ENCODE data around the gene HNRNPR.
A peak's percentile ranks its signal among the peaks of the same experiment; 100 is the strongest.
"Not testable (repeated sequence)": the region's sequence is repeated elsewhere in the genome, so short reads cannot be mapped to it uniquely, and the experiment has no call there.

Gene HNRNPR

DNA sequence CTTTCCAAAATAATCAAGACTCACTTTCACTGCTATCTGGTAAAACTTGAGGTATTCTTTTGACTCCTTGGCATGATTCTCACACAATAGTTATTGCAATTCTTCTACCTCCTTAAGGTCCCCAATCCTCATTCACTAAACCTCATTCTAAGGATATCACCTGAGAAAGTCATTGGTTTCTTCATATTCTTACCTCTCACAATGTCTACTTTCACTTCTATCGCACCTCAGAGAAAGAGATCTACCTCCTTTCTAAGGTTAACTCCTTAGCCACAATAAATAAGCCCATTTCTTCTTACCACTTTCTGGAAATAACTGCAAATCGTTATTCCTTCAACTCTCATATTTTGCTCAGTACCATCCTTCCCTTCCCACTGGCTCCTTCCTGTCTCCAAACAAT lies 18.7 kb downstream of the HNRNPR start:
- no peak for DNase-seq (ENCODE audit: low read depth)

DNA sequence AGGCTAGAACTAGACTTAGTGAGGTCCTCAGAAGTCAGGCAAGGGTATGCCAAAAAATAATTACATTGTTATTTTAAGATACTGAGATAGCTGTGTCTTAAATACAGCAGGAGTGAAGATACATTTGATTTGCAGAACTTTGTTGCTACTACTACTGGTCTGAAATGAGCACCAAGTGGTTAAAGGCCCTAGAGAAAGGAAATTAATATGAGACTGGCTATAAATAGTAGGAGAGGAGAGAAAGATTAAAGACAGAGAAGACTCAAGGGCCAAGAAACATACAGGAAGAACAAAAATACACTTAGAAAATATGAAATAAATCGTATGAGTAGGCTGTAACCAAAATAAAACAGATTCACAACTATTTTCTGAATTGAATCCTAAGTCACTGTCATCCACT lies 21.3 kb downstream of the HNRNPR start:
- peak; percentile 16 for DNase-seq (ENCODE audit: low read depth)

DNA sequence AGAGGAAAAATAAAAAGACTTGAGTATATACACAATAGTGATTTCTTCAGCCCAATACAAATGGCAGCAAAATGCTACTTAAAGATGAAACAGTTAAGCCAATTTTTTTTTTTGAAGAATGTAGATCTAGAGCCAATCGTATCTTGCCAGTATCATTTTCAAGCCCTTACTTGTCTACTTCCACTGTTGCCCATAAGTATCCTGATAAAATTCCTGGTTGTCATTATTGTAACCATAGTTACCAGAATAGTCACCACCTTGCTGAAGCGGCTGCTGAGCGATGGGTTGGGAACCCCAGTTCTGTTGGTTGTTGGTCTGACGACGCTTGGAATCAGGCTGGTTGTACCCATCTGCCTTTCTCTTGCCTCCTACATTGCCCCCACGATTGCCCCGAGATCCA lies 33.8 kb downstream of the HNRNPR start:
- not testable (repeated sequence) for DNase-seq (ENCODE audit: low read depth)

DNA sequence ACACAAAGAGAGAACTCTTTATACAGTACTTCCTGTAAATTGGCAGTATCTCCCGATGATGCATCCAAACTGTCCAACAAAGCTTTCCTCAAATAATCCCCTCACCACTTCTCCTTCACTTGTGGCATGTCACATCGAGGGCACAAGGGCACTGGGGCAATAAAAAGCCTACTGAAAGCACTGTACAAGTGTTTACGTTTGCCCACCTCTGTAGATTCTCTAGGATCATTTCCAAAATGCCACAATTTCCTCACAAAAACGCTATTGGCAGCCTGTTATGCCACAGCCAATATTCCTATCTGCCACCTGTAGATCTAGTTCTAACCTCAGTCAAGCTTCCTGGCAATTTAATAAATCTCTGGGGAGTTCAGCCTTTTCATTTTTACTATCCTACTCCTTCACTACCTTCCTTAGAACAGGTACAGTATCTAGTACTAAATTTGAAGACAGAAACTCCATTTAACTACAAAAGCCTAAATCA lies 39.9 kb downstream of the HNRNPR start:
- no peak for DNase-seq (ENCODE audit: low read depth)

DNA sequence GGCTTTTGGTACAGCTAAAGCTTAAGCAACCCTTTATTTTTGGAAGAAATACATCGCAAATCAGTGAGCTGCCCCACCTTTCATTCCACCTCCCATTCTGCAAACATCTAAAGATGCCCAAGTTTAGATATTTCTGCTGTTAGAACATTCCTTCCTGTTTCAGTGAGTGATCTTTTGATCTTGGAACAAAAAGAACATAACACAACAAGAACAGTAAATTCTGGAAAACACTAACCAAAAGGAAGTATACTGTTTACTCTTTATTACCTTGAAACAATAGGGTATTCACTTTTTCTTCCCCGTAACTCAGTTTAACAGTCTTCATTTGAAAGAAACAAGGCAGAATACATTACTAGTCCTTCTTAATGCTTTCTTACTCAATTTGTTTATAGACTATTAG lies 40.6 kb downstream of the HNRNPR start:
- no peak for DNase-seq (ENCODE audit: low read depth)

DNA sequence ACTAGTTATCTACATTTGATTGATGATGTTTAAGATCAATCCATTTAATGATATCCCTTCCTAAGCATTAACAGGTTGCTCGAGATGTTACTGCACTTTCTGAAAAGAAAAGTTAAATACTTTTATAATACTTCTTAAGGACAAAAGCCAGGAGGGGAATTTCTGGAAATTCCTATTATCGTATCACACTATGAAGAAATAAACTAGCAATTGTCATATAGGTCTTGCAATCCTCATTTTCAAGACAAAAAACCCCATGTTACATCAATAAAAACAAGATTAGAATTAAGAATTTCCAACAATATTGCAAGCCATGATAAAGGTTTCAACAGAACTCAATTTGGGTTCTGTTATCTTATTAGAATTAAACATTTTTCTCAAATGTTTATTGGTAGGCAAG lies 47.2 kb downstream of the HNRNPR start:
- DNase-seq (ENCODE audit: low read depth) = no peak

DNA sequence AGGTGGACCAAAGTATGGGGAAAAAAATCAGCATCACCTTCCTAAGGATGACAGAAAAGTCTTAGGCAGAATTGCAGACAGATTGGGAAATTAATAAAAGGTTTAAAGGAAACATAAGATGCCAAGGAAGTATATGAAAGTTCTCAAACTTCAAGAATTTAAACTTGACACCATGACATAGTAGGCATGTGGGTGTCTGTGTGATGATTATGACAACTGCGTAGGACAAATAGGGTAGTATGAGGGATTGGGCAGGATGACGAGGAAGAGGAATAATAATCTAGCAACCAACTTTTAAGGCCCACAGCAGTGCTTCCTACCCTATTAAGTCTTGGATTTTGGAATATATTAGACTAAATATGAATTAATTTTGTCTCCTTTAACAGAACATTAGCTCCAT lies 52.4 kb downstream of the HNRNPR start:
- no peak for DNase-seq (ENCODE audit: low read depth)

DNA sequence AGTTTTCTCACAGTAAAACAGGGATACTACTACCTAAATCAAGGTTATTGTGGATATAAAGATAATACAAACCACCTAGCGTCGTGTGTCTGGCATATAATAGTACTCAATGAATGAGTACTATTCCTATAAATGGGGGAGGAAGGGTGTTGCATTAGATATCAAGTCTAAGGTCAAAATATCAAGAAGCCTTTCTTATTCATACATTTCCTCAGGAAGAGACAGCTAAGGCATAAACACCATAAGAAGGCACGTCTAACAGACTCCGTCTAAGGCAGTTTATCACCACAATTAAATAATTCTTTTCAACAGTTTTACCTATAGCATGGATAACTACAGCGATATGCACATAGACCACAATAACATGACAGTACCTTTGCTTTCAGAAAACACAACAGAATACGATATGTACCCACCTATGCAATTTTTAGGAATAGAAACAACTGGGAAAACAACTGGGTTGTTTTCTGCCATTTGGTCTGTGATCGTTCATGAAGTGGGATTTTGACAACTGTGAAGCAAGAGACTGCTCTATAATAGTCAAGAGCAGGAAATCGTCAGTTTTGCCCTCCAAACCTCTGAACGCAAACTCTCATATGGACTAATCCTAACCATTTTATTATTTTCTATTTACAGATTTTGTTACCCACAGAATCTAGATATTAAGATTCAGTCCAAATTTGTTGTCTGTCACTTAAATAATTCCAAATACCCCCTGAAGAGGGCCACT lies 53.1 kb downstream of the HNRNPR start:
- no peak for DNase-seq (ENCODE audit: low read depth)

DNA sequence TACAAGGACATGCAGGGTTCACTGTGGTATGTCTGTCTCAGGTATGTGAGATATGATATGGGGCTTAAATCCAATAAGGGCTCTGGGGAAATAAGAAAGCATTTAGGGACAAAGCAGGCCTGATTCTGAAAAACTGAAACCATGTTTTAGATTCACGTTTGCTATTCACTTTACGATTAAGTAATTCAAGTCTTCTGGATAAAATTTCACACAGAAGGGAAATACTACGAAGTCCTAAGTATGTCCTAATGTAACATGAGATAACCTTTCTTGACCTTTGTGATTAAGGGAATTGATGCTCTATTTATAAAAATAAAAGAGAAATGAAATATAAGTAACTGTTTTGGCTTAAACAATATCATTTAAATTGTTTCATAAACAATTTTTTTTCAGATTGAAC lies 55.4 kb downstream of the HNRNPR start:
- DNase-seq (ENCODE audit: low read depth) = no peak

DNA sequence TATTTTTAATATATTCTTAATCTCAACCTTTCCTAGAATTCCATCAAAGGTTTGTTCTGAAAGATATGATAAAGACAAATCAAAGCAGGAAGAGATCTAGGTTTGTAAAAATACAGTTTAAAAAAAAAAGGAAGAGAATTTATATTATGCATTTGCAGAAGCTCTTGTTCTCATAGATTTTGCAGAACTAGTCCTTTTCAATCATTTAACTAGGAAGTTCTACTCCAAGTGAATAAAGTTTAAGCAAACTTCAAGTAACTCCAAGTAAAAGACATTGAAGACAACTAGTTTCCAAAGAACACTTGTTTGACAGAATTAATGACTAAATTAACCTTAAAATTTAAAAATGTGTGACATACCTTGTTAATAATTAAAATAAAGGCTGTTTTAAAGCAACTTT lies 55.9 kb downstream of the HNRNPR start:
- DNase-seq (ENCODE audit: low read depth) = no peak

DNA sequence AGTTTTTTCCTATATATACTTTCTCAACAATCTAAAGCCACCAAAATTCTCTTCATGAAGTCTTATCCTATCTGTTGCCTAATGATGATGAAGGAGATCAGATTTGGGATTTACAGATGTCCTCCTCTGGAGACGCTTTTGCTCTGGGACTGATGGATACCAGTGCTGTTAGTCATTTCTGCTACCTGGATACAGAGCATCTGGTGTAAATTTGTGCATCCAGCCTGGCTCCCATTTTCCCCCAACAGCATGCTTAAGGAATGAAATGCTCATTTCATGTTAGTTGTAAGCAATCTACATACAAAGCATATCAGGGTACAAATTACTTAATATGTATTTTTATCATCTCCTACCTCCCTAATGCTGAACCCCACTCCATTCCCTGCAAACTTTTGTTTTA lies 57.7 kb downstream of the HNRNPR start:
- DNase-seq (ENCODE audit: low read depth) = peak; percentile 25

DNA sequence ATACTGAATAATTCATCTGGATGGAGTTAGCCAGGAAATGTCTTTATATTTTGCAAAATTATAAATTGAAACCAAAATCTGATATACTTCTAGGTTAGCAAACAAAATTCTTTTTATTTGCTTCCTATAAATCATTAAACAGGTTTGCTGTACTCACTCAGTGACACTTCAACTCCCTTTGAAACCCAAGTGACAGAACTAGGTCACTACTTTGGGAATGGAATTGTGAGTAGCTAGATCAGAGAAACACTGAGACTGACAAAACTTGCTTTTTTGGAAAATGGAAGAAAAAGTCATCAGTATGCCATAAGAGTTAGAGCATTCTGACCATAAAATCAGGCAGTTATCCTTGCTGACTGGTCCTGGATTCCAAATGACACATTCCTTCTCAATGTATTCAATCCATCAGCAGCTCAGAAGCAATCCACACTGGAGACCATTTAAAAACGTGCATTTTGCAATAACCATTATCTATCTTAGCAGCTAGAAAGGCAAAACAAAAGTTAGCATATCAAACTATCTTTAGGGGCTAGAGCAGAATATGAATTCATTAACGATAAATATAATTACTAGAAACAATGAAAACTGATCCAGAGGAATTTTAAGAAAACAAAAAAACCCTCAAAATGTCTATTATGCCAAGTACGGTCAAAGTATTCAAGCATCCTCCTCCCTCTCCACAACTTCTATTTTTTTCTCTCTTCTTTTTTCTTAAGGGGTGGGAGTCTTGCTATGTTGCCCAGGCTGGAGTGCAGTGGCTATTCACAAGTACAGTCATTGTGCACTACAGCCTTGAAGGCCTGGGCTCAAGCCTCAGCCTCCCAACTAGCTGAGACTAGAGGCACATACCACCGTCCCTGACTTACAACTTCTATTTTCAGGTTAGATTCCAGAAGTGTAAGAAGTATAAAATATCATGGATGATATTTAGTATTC lies 60.1 kb downstream of the HNRNPR start:
- DNase-seq (ENCODE audit: low read depth) = peak; percentile 89

DNA sequence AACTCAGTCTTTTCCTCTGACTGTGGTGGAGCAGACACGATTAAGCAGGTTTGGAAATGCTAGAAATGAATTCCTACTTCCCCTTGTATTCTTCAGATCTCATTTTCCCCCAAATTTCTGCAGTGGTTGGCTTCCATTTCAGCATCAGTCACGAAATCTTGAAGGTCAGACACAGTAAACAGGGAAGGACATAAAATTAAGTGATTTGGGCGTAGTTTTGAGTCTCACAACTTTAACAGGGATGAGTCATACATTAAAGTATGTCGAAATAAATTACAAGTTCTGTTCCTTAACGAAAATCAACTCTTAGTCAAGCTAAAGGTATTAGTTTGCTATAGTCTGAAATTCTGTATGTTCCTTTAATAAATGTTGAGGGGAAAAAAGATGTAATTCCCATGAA lies 61.1 kb downstream of the HNRNPR start:
- peak; percentile 92 for DNase-seq (ENCODE audit: low read depth)

DNA sequence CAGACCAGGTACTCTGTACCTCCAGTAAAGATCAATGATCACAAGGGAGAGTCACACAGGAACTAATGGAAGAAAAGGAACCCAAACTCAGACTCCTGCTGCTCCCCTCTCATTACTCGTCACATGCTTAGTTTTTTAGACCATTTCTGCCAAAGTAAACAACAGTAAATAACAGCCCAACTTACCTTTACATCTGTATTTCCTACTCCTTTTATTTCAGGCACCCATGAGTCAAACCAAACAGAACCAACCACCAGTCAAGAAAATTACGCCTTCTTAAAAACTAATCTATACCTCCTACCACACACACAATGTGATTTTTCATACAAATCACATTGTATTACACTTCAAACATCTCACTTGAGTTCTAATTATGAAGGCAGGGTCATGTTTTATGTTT lies 65.4 kb downstream of the HNRNPR start:
- no peak for DNase-seq (ENCODE audit: low read depth)

DNA sequence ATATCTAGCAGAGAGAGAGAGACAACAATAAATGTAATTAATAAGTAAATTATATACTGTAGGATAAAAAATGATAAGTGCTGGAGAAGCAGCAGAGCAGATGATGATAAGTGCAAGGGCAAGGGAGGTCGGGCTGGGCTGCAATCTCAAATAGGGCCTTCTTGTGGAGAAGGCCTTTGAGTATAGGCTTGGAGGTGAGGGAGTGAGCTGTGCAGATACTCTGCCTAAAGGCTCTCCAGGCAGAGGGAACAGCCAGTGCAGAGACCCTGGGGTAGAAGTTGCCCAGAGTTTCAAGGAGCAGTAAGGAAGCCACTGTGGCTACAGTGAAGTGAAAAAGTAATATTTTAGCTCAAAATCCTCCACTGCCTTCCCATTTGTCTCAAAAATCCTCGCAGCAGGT lies 67.6 kb downstream of the HNRNPR start:
- DNase-seq (ENCODE audit: low read depth) = no peak

DNA sequence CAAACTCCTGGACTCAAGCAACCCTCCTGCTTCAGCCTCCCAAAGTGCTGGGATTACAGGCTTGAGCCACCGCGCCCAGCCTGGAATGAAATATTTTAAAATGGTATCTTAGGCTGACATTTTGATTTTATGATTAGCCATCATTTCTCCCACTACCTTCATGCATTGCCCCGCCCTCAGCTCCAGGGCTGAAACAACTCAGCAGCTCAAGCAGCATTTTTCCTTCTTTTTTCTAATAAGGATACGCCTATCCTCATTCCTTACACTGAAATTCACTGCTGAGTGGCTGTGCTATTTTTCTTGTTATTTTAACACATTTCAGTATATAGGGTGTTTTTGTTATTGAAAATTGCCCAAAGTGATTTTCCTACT lies 70.0 kb downstream of the HNRNPR start:
- no peak for DNase-seq (ENCODE audit: low read depth)

DNA sequence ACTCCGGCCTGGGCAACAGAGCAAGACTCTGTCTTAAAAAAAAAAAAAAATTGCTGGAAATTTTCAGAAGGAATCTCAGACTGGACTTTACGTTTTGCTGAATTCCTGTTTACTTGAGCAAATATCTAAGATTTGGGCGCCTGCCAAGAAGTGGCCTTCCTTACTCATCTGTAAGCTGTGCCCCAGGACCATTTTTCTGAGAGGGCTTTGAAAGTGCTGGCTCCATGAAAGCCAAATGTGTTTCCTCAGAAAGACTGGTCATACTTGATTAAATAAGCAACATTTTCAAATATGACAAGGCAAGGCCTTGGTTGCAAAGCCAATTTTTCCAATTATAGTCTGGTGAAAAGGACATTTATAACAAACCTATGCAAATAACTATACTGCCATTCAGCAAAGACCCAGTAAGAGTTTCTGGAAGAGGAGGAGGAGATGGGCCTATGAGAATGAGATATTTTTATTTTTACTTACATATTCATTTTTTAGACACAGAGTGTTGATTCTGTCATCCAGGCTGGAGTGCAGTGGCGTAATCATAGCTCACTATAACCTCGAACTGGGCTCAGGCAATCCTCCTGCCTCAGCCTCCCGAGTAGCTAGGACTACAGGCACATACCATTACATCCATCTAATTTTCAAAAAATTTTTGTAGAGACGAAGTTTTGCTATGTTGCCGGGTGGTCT lies 70.5 kb downstream of the HNRNPR start:
- DNase-seq (ENCODE audit: low read depth) = peak; percentile 95

DNA sequence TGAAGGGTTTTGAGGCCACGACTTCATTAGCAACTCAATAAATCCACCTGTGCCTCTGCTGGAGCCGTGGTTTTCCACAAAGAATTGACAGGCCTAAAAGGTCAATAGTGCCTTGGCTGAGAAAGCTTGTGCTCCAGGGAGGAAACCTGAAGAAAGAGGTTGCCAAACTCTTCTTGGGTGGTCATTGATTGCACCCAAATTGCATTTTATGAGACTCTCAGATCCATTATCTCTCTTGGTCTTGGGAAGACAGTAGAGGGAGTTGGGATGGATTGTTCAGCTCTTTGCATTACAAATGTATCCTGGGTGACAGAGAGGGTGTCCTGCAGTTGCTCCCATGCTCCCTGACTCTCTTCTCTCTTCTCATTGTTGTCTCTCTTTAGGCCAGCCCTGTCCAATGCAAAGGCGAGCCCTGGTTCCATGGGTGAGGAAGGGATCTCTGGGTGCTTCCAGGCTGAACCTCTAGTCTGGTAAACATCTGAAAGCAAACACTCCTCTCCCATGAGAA lies 80.7 kb downstream of the HNRNPR start:
- no peak for DNase-seq (ENCODE audit: low read depth)

DNA sequence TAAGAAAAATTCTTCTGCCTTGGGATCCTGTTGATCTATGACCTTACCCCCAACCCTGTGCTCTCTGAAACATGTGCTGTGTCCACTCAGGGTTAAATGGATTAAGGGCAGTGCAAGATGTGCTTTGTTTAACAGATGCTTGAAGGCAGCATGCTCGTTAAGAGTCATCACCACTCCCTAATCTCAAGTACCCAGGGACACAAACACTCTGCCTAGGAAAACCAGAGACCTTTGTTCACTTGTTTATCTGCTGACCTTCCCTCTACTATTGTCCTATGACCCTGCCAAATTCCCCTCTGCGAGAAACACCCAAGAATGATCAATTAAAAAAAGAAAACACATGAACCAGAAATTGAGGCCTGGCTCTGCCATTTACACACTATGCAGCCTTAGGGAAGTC lies 86.0 kb downstream of the HNRNPR start:
- DNase-seq (ENCODE audit: low read depth) = not testable (repeated sequence)

DNA sequence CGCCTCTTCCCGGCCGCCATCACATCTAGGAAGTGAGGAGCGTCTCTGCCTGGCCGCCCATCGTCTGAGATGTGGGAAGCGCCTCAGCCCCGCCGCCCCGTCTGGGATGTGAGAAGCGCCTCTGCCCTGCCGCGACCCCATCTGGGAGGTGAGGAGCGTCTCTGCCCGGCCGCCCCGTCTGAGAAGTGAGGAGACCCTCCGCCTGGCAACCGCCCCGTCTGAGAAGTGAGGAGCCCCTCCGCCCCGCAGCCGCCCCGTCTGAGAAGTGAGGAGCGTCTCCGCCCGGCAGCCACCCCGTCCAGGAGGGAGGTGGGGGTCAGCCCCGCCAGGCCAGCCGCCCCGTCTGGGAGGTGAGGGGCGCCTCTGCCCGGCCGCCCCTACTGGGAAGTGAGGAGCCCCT lies 86.7 kb downstream of the HNRNPR start:
- DNase-seq (ENCODE audit: low read depth) = not testable (repeated sequence)
